GM19239 (cell line): ENCODE results near the gene HDAC7.

Source experiments
- DNase-seq: peaks from one replicate; pipeline ENCODE4 v3.0.0; 2011; ENCODE audit warnings: low spot score; ENCODE audit not compliant: insufficient read length
- FAIRE-seq: peaks from 2 replicates; lab custom pipeline; 2011; peaks lifted over from hg19 to GRCh38; lab: Jason Lieb, UNC

Gene HDAC7

GRCh38 chr12:47752552-47752951, 67.2 kb downstream of the HDAC7 start:
- no peak for DNase-seq
- no peak for FAIRE-seq

GRCh38 chr12:47752121-47752520, 67.6 kb downstream of the HDAC7 start:
- FAIRE-seq (no peak), DNase-seq (no peak)

- FAIRE-seq (no peak), DNase-seq (no peak)
Measured at GRCh38 chr12:47751561-47751960, 68.1 kb downstream of the HDAC7 start.

GRCh38 chr12:47750916-47751470, 68.7 kb downstream of the HDAC7 start:
- no peak for DNase-seq
- no peak for FAIRE-seq

- no peak for DNase-seq
- no peak for FAIRE-seq
Measured at GRCh38 chr12:47750229-47750798, 69.4 kb downstream of the HDAC7 start.

GRCh38 chr12:47748899-47749298, 70.8 kb downstream of the HDAC7 start:
- DNase-seq, result no peak
- no peak for FAIRE-seq

- no peak for DNase-seq
- no peak for FAIRE-seq
Measured at GRCh38 chr12:47748507-47748828, 71.2 kb downstream of the HDAC7 start.

GRCh38 chr12:47747596-47748506, 71.9 kb downstream of the HDAC7 start:
- DNase-seq, result no peak
- FAIRE-seq, result no peak

- DNase-seq, result no peak
- FAIRE-seq, result no peak
Measured at GRCh38 chr12:47747126-47747525, 72.6 kb downstream of the HDAC7 start.

GRCh38 chr12:47746523-47746922, 73.2 kb downstream of the HDAC7 start:
- DNase-seq (no peak), FAIRE-seq (no peak)

GRCh38 chr12:47746073-47746472, 73.6 kb downstream of the HDAC7 start:
- FAIRE-seq, result no peak
- DNase-seq, result no peak

GRCh38 chr12:47745485-47746041, 74.1 kb downstream of the HDAC7 start:
- FAIRE-seq, result no peak
- no peak for DNase-seq

- DNase-seq, result no peak
- FAIRE-seq, result no peak
Measured at GRCh38 chr12:47744778-47745436, 74.8 kb downstream of the HDAC7 start.

- DNase-seq (no peak), FAIRE-seq (peak; percentile 42)
Measured at GRCh38 chr12:47744005-47744651, 75.6 kb downstream of the HDAC7 start.

- no peak for FAIRE-seq
- DNase-seq, result no peak
Measured at GRCh38 chr12:47743311-47743860, 76.3 kb downstream of the HDAC7 start.

GRCh38 chr12:47742253-47742825, 77.4 kb downstream of the HDAC7 start:
- FAIRE-seq (peak; percentile 94), DNase-seq (peak; percentile 53)

GRCh38 chr12:47741340-47741703, 78.4 kb downstream of the HDAC7 start:
- no peak for FAIRE-seq

GRCh38 chr12:47740606-47741339, 78.9 kb downstream of the HDAC7 start:
- FAIRE-seq (no peak), DNase-seq (no peak)

More at GRCh38 chr12:47741340-47741703, 78.4 kb downstream of the HDAC7 start:
- DNase-seq, result no peak

GRCh38 chr12:47739979-47740378, 79.7 kb downstream of the HDAC7 start:
- FAIRE-seq, result peak; percentile 52
- peak; percentile 58 for DNase-seq
